ENCODE data around the gene IP6K3. TPM values are rescaled to one million over a fixed set of nuclear protein-coding genes. Genes with fewer than 3 reads are reported as not detected.

Gene IP6K3
- total and polyA plus RNA-seq, 3 donors from 2014 or later, result 0.15 to 0.16 TPM; not detected in 1

DNA sequence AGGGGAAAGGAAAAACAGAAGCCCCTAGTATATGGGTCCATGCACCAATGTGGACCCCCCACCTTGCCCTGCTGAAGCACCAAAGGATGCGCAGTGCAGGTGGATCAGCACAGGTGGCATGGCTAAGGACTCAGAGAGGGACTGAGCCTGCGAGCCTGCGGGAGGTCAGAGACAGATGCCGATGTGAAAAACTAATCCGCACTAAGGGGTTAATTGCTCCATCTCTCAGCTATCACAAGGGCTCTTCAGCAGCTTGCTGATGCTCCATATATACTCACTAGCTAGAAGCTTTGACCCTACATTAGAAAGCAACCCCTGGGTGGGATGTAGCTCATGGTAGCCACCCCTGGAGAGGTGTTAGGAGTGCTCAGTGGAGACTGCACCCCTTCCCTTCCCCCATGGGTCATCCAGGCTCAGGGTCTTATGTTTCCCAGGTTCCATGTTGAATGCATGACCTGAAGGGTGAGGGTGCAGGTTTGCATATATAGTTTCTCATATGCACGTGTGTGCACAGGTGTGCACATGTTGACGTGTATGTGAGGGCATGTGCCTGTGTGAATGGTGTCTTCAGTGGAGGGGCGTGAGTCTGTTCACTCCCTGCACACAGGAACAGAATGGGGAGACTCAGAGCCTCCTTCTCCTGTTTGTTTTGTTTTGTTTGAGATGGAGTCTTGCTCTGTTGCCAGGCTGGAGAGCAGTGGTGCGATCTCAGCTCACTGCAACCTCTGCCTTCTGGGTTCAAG, 13.4 kb upstream of the IP6K3 start:
- no peak for DNase-seq
- Histone ChIP-seq H3K36me3 (ENCODE audit: low read depth, missing control alignments) (no peaks in the 10 kb centered on the region), H3K9me3 (no peaks in the 10 kb centered on the region), H3K4me3 (no peak overlapping the region), H3K4me1 (peaks cover 16% of the 10 kb centered on the region), H3K27ac (no peak overlapping the region), H3K27me3 (no peaks in the 10 kb centered on the region)
- TF ChIP-seq POLR2A (IDR thresholded peaks at IDR 0.05), result no peak
- TF ChIP-seq, protein P1, sequence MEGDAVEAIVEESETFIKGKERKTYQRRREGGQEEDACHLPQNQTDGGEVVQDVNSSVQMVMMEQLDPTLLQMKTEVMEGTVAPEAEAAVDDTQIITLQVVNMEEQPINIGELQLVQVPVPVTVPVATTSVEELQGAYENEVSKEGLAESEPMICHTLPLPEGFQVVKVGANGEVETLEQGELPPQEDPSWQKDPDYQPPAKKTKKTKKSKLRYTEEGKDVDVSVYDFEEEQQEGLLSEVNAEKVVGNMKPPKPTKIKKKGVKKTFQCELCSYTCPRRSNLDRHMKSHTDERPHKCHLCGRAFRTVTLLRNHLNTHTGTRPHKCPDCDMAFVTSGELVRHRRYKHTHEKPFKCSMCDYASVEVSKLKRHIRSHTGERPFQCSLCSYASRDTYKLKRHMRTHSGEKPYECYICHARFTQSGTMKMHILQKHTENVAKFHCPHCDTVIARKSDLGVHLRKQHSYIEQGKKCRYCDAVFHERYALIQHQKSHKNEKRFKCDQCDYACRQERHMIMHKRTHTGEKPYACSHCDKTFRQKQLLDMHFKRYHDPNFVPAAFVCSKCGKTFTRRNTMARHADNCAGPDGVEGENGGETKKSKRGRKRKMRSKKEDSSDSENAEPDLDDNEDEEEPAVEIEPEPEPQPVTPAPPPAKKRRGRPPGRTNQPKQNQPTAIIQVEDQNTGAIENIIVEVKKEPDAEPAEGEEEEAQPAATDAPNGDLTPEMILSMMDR (IDR thresholded peaks at IDR 0.05), result no peak
- WGBS, 2 donors, result 86 to 91% methylated on average over 9 of the region's 9 CpGs
- intact Hi-C loops (cut with DNase I; ENCODE audit: low total_unique reads), result loop anchor here (10.0 kb wide), 1 partner anchor 395 kb away; no protein-coding TSS in a partner anchor

DNA sequence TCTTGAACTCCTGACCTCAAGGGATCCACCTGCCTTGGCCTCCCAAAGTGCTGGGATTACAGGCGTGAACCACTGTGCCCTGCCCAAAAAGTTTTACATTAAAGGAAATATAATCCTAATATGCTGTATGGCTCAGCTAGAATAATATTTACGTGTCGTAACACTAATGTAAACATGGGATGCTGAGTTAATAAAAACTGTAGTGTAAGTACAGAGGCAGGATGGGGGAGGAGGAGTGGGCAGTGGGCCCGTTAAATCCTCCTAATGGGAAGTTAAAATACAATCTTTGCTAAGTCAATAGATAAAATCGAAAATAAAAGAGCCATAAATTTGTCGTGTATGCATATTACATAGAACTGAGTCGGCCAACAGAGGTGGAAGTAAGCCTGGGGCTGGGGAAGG, 12.1 kb upstream of the IP6K3 start:
- Histone ChIP-seq H3K4me1 (peaks cover 16% of the 10 kb centered on the region), H3K4me3 (no peak overlapping the region), H3K36me3 (ENCODE audit: low read depth, missing control alignments) (no peaks in the 10 kb centered on the region), H3K9me3 (no peaks in the 10 kb centered on the region), H3K27me3 (no peaks in the 10 kb centered on the region), H3K27ac (no peak overlapping the region)
- TF ChIP-seq, protein P1 (IDR thresholded peaks at IDR 0.05), result no peak
- TF ChIP-seq POLR2A (IDR thresholded peaks at IDR 0.05), result no peak
- intact Hi-C loops (cut with DNase I; ENCODE audit: low total_unique reads), result loop anchor here (10.0 kb wide), 1 partner anchor 396 kb away; no protein-coding TSS in a partner anchor
- DNase-seq, result no peak
- 74 to 80% methylated on average over 7 of the region's 7 CpGs for WGBS, 2 donors

DNA sequence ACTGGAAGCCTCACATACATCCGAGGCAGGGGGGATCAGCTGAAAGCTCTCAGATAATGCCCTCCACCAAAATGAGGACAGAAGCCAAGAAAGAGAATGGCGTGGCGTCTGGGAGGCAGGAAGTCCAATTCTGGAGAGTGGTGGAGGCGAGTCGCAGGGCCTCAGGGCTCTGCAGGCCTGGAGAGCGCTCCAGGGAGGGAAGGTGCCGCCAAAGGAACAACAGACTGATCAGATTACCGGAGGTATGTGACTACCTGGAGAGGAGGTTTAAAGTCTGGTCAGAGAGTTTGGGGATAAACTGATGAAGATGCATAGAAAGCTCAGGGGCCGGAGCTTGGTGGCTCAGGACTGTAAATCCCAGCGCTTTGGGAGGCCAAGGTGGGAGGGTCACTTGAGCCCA, 11.2 kb upstream of the IP6K3 start:
- DNase-seq, result no peak
- no peaks in the 10 kb centered on the region for H3K36me3 ChIP-seq (ENCODE audit: low read depth, missing control alignments)
- H3K4me3 ChIP-seq, result no peak overlapping the region
- intact Hi-C loops (cut with DNase I; ENCODE audit: low total_unique reads), result loop anchor here (10.0 kb wide), 1 partner anchor 397 kb away; no protein-coding TSS in a partner anchor
- no peak overlapping the region for H3K27ac ChIP-seq
- H3K9me3 ChIP-seq, result no peaks in the 10 kb centered on the region
- H3K27me3 ChIP-seq, result no peaks in the 10 kb centered on the region
- TF ChIP-seq, protein P1 (IDR thresholded peaks at IDR 0.05), result no peak
- 86 to 92% methylated on average over 10 of the region's 10 CpGs for WGBS, 2 donors
- peaks cover 16% of the 10 kb centered on the region for H3K4me1 ChIP-seq

DNA sequence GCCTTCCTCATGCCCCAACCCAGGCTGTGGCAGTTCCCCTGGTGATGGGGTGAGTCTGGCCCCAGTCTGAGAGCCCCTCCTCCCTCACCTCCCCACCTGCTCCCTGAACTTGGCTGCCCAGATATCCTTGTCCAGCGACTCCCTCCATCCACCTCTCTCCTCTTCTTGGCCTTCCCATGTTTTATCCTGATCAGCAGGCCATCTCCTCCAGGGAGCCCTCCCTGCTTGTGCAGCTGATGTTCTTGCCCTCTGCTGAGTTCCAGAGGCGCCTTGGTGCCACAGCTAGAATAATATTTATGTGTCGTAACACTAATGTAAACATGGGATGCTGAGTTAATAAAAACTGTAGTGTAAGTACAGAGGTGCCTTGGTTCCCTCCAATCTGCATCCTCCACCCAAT, 10.4 kb upstream of the IP6K3 start:
- Histone ChIP-seq H3K36me3 (ENCODE audit: low read depth, missing control alignments) (no peaks in the 10 kb centered on the region), H3K9me3 (no peaks in the 10 kb centered on the region), H3K27me3 (no peaks in the 10 kb centered on the region), H3K27ac (no peak overlapping the region), H3K4me3 (no peak overlapping the region), H3K4me1 (peaks cover 14% of the 10 kb centered on the region)
- TF ChIP-seq, protein P1 (IDR thresholded peaks at IDR 0.05), result no peak
- TF ChIP-seq POLR2A (IDR thresholded peaks at IDR 0.05), result no peak
- WGBS, 2 donors, result 84 to 89% methylated on average over 3 of the region's 3 CpGs
- DNase-seq, result no peak
- intact Hi-C loops (cut with DNase I; ENCODE audit: low total_unique reads), result loop anchor here (10.0 kb wide), 1 partner anchor 398 kb away; no protein-coding TSS in a partner anchor

Measured in testis (tissue), 3 donors.